ENCODE measurements around the gene SERPINF2.
A peak's percentile ranks its signal among the peaks of the same experiment; 100 is the strongest.

The SERPINF2 gene

DNA sequence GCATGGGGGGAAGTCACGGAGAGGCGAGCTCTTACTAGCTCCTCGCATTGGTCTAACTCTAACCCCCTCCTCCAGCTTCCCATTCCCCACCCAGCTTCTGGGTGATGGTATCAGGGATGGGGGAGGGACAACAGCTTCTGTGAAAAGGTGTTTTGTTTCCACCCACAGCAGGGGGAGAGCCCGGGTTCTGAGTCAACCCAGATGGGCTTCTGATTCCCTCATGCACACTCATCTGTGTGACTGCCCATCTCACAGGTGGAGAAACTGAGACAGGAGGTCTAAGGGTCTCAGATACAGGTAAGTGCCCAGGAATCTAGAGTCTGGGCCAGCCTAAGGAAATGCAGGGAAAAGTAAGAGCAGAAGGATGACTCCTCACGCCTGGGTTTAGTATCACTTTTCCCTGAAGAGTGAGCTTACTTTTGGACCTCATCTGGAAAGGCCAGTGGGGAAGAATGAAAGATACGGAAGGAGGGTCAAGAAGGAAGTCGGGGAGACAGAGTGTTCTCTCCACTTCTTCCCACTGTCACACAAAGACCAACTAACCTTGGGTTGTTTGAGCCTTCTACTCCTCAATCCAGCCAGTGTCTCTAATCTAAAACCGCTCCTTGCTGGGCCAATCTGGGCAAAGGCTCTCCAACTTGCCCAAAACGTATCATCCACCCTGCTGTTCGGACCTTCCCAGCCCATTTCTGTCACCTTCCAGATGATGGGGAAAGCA is 29.4 kb upstream of the SERPINF2 start:
- no peaks in the 10 kb centered on the region for H4K20me1 ChIP-seq (ENCODE audit: insufficient read depth)
- no peaks in the 10 kb centered on the region for H3K36me3 ChIP-seq (ENCODE audit: insufficient read depth)
- H2AFZ ChIP-seq (ENCODE audit: low read depth), result no peak overlapping the region
- H3K4me1 ChIP-seq (ENCODE audit: low read depth, poor library complexity, severe bottlenecking), result peaks cover 11% of the 10 kb centered on the region
- H3K27ac ChIP-seq, result no peak overlapping the region
- H3K9ac ChIP-seq, result no peak overlapping the region
- H3K4me3 ChIP-seq (IDR thresholded peaks at IDR 0.05; ENCODE audit: insufficient read depth, low read depth, low read length), result no peak overlapping the region
- no peak overlapping the region for H3K4me2 ChIP-seq
- H3K79me2 ChIP-seq (ENCODE audit: insufficient read depth, low read depth), result no peaks in the 10 kb centered on the region
- no peaks in the 10 kb centered on the region for H3K27me3 ChIP-seq (ENCODE audit: insufficient read depth, low read depth)
- TF ChIP-seq, protein P1, sequence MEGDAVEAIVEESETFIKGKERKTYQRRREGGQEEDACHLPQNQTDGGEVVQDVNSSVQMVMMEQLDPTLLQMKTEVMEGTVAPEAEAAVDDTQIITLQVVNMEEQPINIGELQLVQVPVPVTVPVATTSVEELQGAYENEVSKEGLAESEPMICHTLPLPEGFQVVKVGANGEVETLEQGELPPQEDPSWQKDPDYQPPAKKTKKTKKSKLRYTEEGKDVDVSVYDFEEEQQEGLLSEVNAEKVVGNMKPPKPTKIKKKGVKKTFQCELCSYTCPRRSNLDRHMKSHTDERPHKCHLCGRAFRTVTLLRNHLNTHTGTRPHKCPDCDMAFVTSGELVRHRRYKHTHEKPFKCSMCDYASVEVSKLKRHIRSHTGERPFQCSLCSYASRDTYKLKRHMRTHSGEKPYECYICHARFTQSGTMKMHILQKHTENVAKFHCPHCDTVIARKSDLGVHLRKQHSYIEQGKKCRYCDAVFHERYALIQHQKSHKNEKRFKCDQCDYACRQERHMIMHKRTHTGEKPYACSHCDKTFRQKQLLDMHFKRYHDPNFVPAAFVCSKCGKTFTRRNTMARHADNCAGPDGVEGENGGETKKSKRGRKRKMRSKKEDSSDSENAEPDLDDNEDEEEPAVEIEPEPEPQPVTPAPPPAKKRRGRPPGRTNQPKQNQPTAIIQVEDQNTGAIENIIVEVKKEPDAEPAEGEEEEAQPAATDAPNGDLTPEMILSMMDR (conservative IDR thresholded peaks at IDR 0.05; ENCODE audit: low read depth, low read length), result no peak

DNA sequence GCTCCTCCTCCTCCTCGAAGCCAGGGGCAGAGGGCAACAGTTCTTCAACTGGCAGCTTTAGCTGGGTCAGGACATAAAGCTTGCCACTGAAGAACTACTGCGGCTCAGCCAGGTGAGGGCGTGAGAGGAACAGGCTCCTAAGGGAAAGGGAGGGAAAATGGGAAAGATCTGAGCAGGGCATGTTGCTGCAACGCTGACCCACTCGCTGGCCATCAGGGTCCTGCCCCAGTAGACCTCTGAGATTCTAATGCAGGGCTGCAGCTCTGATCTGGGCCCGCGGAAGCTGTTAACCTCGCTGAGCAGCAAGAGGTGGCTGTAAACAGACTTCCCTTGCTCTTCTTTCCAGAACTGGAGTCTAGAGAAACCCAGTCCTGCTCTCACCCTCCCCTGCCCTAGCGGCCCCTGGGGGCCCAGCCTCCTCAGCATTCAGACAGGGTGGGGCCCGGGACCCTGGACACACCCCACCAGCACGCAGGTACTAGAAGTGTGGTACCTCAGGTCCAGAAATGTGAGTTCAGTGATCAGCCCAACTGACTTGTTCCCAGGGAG is 28.7 kb upstream of the SERPINF2 start:
- peaks cover 13% of the 10 kb centered on the region for H3K4me1 ChIP-seq (ENCODE audit: low read depth, poor library complexity, severe bottlenecking)
- H2AFZ ChIP-seq (ENCODE audit: low read depth), result no peak overlapping the region
- H3K9ac ChIP-seq, result no peak overlapping the region
- TF ChIP-seq, protein P1 (conservative IDR thresholded peaks at IDR 0.05; ENCODE audit: low read depth, low read length), result no peak
- H3K27me3 ChIP-seq (ENCODE audit: insufficient read depth, low read depth), result no peaks in the 10 kb centered on the region
- H3K27ac ChIP-seq, result no peak overlapping the region
- H3K36me3 ChIP-seq (ENCODE audit: insufficient read depth), result no peaks in the 10 kb centered on the region
- no peaks in the 10 kb centered on the region for H3K79me2 ChIP-seq (ENCODE audit: insufficient read depth, low read depth)
- no peak overlapping the region for H3K4me2 ChIP-seq
- no peaks in the 10 kb centered on the region for H4K20me1 ChIP-seq (ENCODE audit: insufficient read depth)
- H3K4me3 ChIP-seq (IDR thresholded peaks at IDR 0.05; ENCODE audit: insufficient read depth, low read depth, low read length), result no peak overlapping the region

DNA sequence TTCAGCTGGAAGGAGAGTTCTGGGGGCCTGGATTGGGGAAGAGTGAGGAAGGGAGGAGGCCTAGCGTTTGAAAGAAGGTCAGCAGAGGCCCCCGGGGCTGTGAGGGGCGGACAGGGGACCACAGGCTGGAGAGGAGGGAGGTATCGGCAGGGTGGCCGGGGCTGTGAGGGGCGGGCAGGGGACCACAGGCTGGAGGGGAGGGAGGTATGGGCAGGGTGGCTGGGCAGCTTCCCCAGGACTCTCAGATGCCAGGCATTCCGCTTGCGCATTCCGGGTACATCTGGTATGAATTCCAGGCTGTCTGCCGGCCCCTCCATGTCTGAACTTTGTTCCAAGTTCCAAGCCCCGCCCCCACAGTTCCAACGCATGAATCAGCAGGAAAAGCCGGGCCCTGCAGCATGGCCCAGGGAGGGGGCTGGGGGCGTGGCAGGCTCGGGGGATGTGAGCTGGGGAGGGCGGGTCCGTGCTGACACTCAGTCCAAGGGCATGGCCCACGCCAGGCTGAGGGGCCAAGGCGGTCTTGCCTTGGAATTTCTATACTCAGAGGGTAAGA is 28.2 kb upstream of the SERPINF2 start:
- Histone ChIP-seq H2AFZ (ENCODE audit: low read depth) (no peak overlapping the region), H3K4me1 (ENCODE audit: low read depth, poor library complexity, severe bottlenecking) (peaks cover 13% of the 10 kb centered on the region), H3K36me3 (ENCODE audit: insufficient read depth) (no peaks in the 10 kb centered on the region), H3K27ac (no peak overlapping the region), H3K9ac (no peak overlapping the region), H3K27me3 (ENCODE audit: insufficient read depth, low read depth) (no peaks in the 10 kb centered on the region), H3K4me3 (IDR thresholded peaks at IDR 0.05; ENCODE audit: insufficient read depth, low read depth, low read length) (no peak overlapping the region), H3K79me2 (ENCODE audit: insufficient read depth, low read depth) (no peaks in the 10 kb centered on the region), H3K4me2 (no peak overlapping the region; the same call in 1 of the 2 replicates), H4K20me1 (ENCODE audit: insufficient read depth) (no peaks in the 10 kb centered on the region)
- TF ChIP-seq, protein P1 (conservative IDR thresholded peaks at IDR 0.05; ENCODE audit: low read depth, low read length), result no peak

DNA sequence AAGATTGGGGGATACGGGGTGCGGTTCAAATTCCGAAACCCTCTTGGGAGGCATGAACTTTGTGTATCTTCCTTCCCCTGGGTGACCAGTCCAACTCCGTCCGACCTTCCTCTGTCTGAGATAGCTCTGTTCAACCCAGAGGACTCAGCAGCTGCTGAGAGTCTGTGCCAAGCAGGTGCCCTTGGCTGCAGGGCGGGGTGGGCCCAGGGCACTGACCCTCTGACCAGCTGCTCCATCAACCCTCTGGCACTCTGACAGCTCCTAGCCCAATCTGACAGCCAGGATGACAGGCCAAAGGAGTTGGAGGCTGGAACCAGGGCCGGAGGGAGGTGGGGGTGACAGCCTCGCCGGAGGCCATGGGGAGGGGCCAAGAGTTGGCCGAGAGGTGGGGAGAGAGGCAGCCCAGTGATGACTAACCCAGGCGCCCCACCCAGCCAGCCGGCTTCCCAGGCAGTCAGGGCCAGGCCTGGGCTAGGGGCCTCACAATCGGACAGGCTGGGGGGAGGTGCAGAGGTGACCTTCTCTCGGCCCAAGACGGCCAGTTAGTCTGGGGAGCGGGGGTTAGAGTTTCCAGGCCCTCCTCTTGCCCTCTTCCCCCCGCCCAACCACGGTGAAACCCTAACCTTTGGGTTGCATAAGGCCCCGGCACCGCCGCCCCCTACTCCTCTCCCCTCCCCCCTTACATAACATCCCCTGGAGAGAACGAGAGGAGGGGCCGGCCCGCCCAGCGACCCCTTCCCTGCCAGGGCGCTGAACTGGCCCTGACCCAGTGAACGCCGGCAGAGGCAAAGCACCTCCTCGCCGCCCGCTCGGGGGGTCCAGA is 27.5 kb upstream of the SERPINF2 start:
- no peak overlapping the region for H3K4me3 ChIP-seq (IDR thresholded peaks at IDR 0.05; ENCODE audit: insufficient read depth, low read depth, low read length)
- H3K27me3 ChIP-seq (ENCODE audit: insufficient read depth, low read depth), result no peaks in the 10 kb centered on the region
- no peak overlapping the region; the same call in 1 of the 2 replicates for H2AFZ ChIP-seq (ENCODE audit: low read depth)
- TF ChIP-seq, protein P1 (conservative IDR thresholded peaks at IDR 0.05; ENCODE audit: low read depth, low read length), result no peak
- H3K27ac ChIP-seq, result no peak overlapping the region
- peak overlapping the region; percentile 39 for H3K4me2 ChIP-seq
- peaks cover 13% of the 10 kb centered on the region for H3K4me1 ChIP-seq (ENCODE audit: low read depth, poor library complexity, severe bottlenecking)
- no peaks in the 10 kb centered on the region for H3K79me2 ChIP-seq (ENCODE audit: insufficient read depth, low read depth)
- H4K20me1 ChIP-seq (ENCODE audit: insufficient read depth), result no peaks in the 10 kb centered on the region
- no peak overlapping the region; the same call in 1 of the 2 replicates for H3K9ac ChIP-seq
- H3K36me3 ChIP-seq (ENCODE audit: insufficient read depth), result no peaks in the 10 kb centered on the region
